Activated CD4-positive, alpha-beta T cell treated with anti-CD3 and anti-CD28 coated beads, Interleukin-10, Interleukin-2, amounts not matched to agents 100 ng/mL and 50 ng/mL, durations not matched to agents 16 hours and 8 hours (primary cell): ENCODE measurements around the gene GUCD1.

Experiments
- DNase-seq: peaks from one replicate; pipeline ENCODE4 v3.0.0-alpha.2; 2020

The GUCD1 gene

DNA sequence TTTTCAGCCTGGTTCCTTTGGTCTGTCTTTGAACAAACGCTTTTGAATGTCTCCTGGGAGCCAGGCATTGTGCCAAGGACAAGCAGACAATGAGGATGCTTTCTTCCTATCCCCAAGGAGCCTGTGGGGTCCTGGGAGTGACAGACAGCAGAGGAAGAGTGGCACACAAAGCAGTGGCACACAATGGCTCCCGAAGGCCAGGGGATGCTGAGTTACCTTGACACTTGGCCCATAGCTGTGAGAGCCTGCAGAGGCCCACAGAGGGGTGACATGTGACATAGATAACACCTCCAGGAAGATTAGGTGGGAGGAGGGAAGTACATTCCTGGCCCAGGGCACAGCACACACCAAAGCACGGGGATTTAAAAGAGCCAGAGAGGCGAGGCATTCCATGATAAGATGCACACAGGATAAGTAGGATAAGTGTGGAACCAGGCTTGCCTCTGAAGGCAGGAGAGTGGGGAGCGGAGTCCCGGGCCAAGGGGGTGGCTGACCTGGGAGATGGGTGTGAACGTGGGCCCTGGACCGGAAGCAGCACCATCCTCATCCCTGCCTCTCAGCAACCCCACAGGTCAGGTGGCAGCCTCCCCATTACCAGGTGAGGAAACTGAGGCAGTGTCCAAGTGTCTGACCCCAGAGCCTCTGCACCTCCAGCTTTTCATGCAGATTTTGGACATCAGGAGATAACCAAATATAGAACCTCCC is 53.5 kb downstream of the GUCD1 start:
- DNase-seq: no peak

- no peak for DNase-seq
Observed at GRCh38 chr22:24500277-24500820, 54.6 kb downstream of the GUCD1 start.

GRCh38 chr22:24499706-24500276 is 55.1 kb downstream of the GUCD1 start:
- no peak for DNase-seq

GRCh38 chr22:24498824-24499223 is 56.1 kb downstream of the GUCD1 start:
- DNase-seq: no peak

DNA sequence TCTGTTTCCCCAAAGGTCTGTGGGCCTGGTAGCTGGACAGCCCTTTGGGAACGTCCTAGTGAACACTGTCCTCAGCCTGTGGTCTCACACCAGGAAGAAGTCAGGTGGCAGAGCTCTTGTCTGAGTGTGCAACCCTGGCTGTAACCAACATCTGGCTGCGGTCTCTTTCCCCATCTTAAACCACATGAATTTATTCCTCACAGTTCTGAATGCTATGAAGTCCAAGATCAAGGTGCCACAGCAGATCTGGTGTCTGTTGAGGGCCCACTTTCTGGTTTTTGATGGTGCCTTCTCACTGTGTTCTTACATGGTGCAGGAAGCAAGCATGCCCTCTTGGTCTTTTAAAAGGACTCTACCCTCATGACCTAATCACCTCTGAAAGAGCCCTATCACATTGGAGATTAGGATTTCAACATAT is 57.1 kb downstream of the GUCD1 start:
- no peak for DNase-seq

DNA sequence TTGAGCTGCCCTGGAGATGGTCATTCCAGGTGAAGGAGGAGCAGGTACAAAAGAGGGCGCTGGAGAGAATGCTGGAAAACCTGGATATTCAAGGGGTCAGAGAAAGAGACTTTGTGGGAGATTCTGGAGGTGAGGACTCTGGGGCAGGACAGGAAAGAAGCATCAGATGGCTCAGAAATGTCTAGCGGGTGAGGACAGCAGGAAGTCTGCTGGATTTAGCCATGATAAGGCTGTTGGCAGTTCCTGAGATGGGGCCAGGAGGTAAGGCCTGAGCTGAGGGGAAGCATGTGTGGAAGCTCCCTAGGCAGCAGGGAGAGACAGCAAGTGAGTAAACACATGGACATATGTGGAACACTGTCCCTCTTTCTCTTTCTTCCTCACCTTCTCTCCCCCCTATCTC is 58.3 kb downstream of the GUCD1 start:
- DNase-seq: no peak

DNA sequence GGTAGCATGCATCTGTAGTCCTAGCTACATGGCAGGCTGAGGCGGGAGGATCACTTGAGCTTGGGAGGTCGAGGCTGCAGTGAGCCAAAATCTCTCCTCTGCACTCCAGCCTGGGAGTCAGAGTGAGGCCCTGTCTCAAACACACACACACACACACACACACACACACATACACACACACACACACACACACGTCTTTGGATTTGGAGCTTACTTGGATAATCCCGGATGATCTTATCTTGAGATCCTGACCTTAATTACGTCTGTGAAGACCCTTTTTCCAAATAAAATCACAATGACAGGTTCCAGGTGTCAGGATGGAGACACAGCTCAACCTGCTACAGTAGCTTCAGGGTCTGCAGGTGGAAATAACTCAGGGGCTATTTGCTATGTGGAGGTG is 58.7 kb downstream of the GUCD1 start:
- no peak for DNase-seq

DNA sequence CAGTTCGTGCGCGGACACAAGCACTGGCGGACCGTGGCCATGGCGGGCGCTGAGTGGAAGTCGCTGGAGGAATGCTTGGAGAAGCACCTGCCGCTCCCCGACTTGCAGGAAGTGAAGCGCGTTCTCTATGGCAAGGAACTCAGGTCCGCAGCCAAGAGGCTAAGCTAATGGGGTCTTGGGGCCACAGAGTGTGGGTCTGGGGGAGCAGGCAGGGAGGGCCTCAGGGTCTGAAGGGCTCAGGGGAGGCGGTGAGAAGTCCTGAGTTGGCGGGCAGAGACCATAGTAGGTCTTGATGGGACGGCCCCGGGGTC is 59.6 kb downstream of the GUCD1 start:
- no peak for DNase-seq

GRCh38 chr22:24494528-24495364 is 60.2 kb downstream of the GUCD1 start, which contains the start of gene UPB1:
UPB1 (plus strand) TSS chr22:24495332; CDS start chr22:24495404, 72 bp downstream.
- DNase-seq: no peak

DNA sequence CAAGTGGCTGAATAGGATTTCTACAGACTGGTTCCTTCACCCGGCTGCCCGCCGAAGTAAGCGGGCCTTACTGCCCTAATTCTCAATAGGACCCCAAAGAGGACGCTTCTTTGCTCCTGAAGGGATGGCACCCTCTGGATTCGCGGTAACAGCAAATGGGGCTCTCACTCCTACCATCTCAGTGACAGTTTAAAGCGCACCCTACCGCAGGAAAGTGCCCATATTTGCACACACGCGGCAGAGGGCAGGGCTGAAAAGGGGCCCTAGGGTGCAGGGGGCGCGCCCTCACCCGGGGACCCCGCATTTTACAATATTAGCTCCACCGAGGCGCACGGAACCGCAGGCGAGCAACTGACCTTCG is 60.8 kb downstream of the GUCD1 start:
- no peak for DNase-seq

- DNase-seq: no peak
Observed at GRCh38 chr22:24492391-24492790, 62.5 kb downstream of the GUCD1 start.
